ENCODE data around the gene TASP1. TPM values are rescaled to one million over a fixed set of nuclear protein-coding genes. Genes with fewer than 3 reads are reported as not detected.

The TASP1 gene
- total RNA-seq, 1 donor from 2014 or later = 9.0 TPM

GRCh38 chr20:13524339-13524738 lies 114.4 kb downstream of the TASP1 start:
- Mint-ChIP-seq H3K27ac (ENCODE audit: unreplicated experiment) (no peak overlapping the region), H3K4me1 (ENCODE audit: unreplicated experiment) (peaks cover 24% of the 10 kb centered on the region), H3K4me3 (ENCODE audit: unreplicated experiment) (no peak overlapping the region), H3K27me3 (ENCODE audit: unreplicated experiment) (no peaks in the 10 kb centered on the region), H3K36me3 (ENCODE audit: unreplicated experiment) (peaks cover 26% of the 10 kb centered on the region), H3K9me3 (ENCODE audit: unreplicated experiment) (peaks cover 4% of the 10 kb centered on the region)
- no peak for DNase-seq (ENCODE audit: extremely low spot score, unreplicated experiment)
- TF ChIP-seq CTCF (IDR thresholded peaks at IDR 0.05) = no peak

GRCh38 chr20:13517831-13518230 lies 120.9 kb downstream of the TASP1 start:
- H3K9me3 Mint-ChIP-seq (ENCODE audit: unreplicated experiment) = no peaks in the 10 kb centered on the region
- no peak for DNase-seq (ENCODE audit: extremely low spot score, unreplicated experiment)
- H3K27ac Mint-ChIP-seq (ENCODE audit: unreplicated experiment) = no peak overlapping the region
- peaks cover 26% of the 10 kb centered on the region for H3K36me3 Mint-ChIP-seq (ENCODE audit: unreplicated experiment)
- peaks cover 10% of the 10 kb centered on the region for H3K4me1 Mint-ChIP-seq (ENCODE audit: unreplicated experiment)
- H3K4me3 Mint-ChIP-seq (ENCODE audit: unreplicated experiment) = no peak overlapping the region
- no peak for TF ChIP-seq CTCF (IDR thresholded peaks at IDR 0.05)
- H3K27me3 Mint-ChIP-seq (ENCODE audit: unreplicated experiment) = no peaks in the 10 kb centered on the region

GRCh38 chr20:13515796-13516558 lies 122.8 kb downstream of the TASP1 start:
- Mint-ChIP-seq H3K36me3 (ENCODE audit: unreplicated experiment) (peaks cover 24% of the 10 kb centered on the region), H3K27ac (ENCODE audit: unreplicated experiment) (no peak overlapping the region), H3K9me3 (ENCODE audit: unreplicated experiment) (no peaks in the 10 kb centered on the region), H3K4me3 (ENCODE audit: unreplicated experiment) (no peak overlapping the region), H3K27me3 (ENCODE audit: unreplicated experiment) (no peaks in the 10 kb centered on the region), H3K4me1 (ENCODE audit: unreplicated experiment) (peaks cover 10% of the 10 kb centered on the region)
- no peak for TF ChIP-seq CTCF (IDR thresholded peaks at IDR 0.05)
- no peak for DNase-seq (ENCODE audit: extremely low spot score, unreplicated experiment)

- Mint-ChIP-seq H3K27ac (ENCODE audit: unreplicated experiment) (no peak overlapping the region), H3K36me3 (ENCODE audit: unreplicated experiment) (peaks cover 24% of the 10 kb centered on the region), H3K4me1 (ENCODE audit: unreplicated experiment) (peaks cover 10% of the 10 kb centered on the region), H3K9me3 (ENCODE audit: unreplicated experiment) (no peaks in the 10 kb centered on the region), H3K4me3 (ENCODE audit: unreplicated experiment) (no peak overlapping the region), H3K27me3 (ENCODE audit: unreplicated experiment) (no peaks in the 10 kb centered on the region)
- no peak for DNase-seq (ENCODE audit: extremely low spot score, unreplicated experiment)
- TF ChIP-seq CTCF (IDR thresholded peaks at IDR 0.05) = no peak
Measured at GRCh38 chr20:13515291-13515690, 123.4 kb downstream of the TASP1 start.

GRCh38 chr20:13510837-13511488 lies 127.8 kb downstream of the TASP1 start:
- peaks cover 20% of the 10 kb centered on the region for H3K36me3 Mint-ChIP-seq (ENCODE audit: unreplicated experiment)
- no peaks in the 10 kb centered on the region for H3K27me3 Mint-ChIP-seq (ENCODE audit: unreplicated experiment)
- no peak overlapping the region for H3K27ac Mint-ChIP-seq (ENCODE audit: unreplicated experiment)
- no peak for TF ChIP-seq CTCF (IDR thresholded peaks at IDR 0.05)
- peaks cover 11% of the 10 kb centered on the region for H3K9me3 Mint-ChIP-seq (ENCODE audit: unreplicated experiment)
- H3K4me3 Mint-ChIP-seq (ENCODE audit: unreplicated experiment) = no peak overlapping the region
- H3K4me1 Mint-ChIP-seq (ENCODE audit: unreplicated experiment) = no peaks in the 10 kb centered on the region
- no peak for DNase-seq (ENCODE audit: extremely low spot score, unreplicated experiment)
